Measurements from ENCODE around the gene LMLN. TPM values are rescaled to one million over a fixed set of nuclear protein-coding genes. Genes with fewer than 3 reads are reported as not detected.
"Not testable (repeated sequence)": the region's sequence is repeated elsewhere in the genome, so short reads cannot be mapped to it uniquely, and the experiment has no call there.

Gene LMLN
- total and polyA plus RNA-seq, 4 experiments from 2014 or later = 1.9 to 6.5 (median 4.4) TPM

GRCh38 chr3:198043119-198043518 is 83.1 kb downstream of the LMLN start:
- no peak for DNase-seq
- H3K27ac ChIP-seq (ENCODE audit: low read depth, low read length) = no peak overlapping the region
- no peak overlapping the region for H3K4me3 Mint-ChIP-seq
- H3K27ac Mint-ChIP-seq = no peak overlapping the region
- H3K9me3 ChIP-seq (ENCODE audit: control insufficient read depth in 1 of 2, low read length in 2 of 2) = no peaks in the 10 kb centered on the region
- no peaks in the 10 kb centered on the region for H3K36me3 ChIP-seq (ENCODE audit: insufficient read depth, low read length)
- no peaks in the 10 kb centered on the region for H3K27me3 ChIP-seq (ENCODE audit: insufficient read depth, low read length)
- H3K4me1 Mint-ChIP-seq = no peaks in the 10 kb centered on the region
- no peaks in the 10 kb centered on the region for H3K27me3 Mint-ChIP-seq
- no peak overlapping the region for H3K4me3 ChIP-seq (ENCODE audit: low read length in 2 of 2)
- POLR2A ChIA-PET (ENCODE audit: partially characterized antibody) = no interaction called here
- no peaks in the 10 kb centered on the region for H3K9me3 Mint-ChIP-seq
- CTCF ChIA-PET (ENCODE audit: partially characterized antibody) = no interaction called here
- intact Hi-C loops (cut with micrococcal nuclease) = no loop called here
- H3K4me1 ChIP-seq (ENCODE audit: insufficient read depth, low read length) = no peaks in the 10 kb centered on the region
- peaks cover 12 to 21% of the 10 kb centered on the region in 2 donors for H3K36me3 Mint-ChIP-seq

DNA sequence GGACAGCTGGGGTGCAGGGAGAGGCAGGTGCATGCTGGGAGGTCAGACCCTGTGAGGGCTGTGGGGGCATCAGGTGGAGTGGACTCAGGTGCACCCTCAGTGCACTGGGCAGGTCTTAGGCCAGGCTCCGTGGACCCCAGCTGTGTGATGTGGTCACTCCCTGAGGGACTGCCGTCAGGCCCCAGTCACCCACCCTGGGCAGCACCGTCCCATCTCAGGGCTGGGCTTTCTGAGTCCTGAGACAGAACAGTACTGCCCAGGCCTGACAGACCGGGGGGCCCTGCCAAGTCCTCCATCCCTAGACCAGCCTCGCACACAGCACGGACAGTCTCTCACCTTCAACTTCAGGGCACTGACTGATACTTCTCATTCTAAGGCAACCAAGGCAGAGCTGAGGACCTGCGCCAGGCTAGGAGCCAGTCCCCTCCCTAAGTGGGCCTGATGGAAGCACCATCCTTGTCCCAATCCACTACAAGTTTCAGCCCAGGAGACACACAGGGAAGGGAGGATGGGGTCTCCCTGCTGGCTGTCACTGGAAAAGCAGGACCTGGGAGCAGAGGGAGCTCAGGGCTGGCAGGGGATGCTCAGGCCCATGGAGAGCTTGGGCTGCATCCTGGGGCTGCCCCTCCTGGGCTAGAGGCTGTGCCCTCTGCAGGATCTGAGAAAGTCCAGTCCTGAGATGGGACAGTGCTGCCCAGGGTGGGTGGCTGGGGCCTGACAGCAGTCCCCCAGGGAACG is 86.3 kb downstream of the LMLN start:
- intact Hi-C loops (cut with micrococcal nuclease) = no loop called here
- Mint-ChIP-seq H3K4me3 (no peak overlapping the region), H3K4me1 (no peaks in the 10 kb centered on the region), H3K27ac (no peak overlapping the region), H3K27me3 (no peaks in the 10 kb centered on the region), H3K36me3 (no peaks in the 10 kb centered on the region), H3K9me3 (peaks cover 0 to 1% (median 0%) of the 10 kb centered on the region in 8 donors)
- Histone ChIP-seq H3K9me3 (ENCODE audit: control insufficient read depth in 1 of 2, low read length in 2 of 2) (no peaks in the 10 kb centered on the region), H3K27me3 (ENCODE audit: insufficient read depth, low read length) (no peaks in the 10 kb centered on the region), H3K4me1 (ENCODE audit: insufficient read depth, low read length) (no peaks in the 10 kb centered on the region), H3K4me3 (ENCODE audit: low read length in 2 of 2) (no peak overlapping the region), H3K36me3 (ENCODE audit: insufficient read depth, low read length) (no peaks in the 10 kb centered on the region), H3K27ac (ENCODE audit: low read depth, low read length) (no peak overlapping the region)
- DNase-seq = no peak
- ChIA-PET POLR2A (ENCODE audit: partially characterized antibody) (no interaction called here), CTCF (ENCODE audit: partially characterized antibody) (no interaction called here)

DNA sequence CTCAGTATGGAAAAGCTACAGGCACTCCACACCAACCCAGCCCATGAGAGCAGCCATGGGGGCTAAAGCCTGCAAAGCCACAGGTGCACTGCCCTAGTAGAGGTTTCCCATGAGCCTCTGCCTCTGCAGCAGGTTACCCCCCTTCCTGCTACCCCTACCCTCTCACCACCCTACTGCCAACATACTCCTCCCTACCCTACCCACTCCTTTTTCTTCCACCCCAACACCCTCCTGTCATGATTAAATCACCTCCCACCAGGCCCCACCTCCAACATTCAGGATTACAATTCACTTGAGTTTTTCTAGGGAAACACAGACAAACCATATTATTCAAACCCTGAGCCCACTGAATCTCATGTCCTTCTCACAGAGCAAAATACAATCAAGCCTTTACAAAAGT is 88.4 kb downstream of the LMLN start:
- no peaks in the 10 kb centered on the region for H3K36me3 ChIP-seq (ENCODE audit: insufficient read depth, low read length)
- H3K27me3 ChIP-seq (ENCODE audit: insufficient read depth, low read length) = no peaks in the 10 kb centered on the region
- H3K4me3 ChIP-seq (ENCODE audit: low read length in 2 of 2) = no peak overlapping the region
- Mint-ChIP-seq H3K4me3 (no peak overlapping the region), H3K9me3 (peaks cover 0 to 4% (median 0%) of the 10 kb centered on the region in 8 donors), H3K27ac (no peak overlapping the region), H3K36me3 (no peaks in the 10 kb centered on the region), H3K4me1 (no peaks in the 10 kb centered on the region), H3K27me3 (peaks cover 0 to 1% of the 10 kb centered on the region in 2 donors)
- intact Hi-C loops (cut with micrococcal nuclease) = no loop called here
- no peaks in the 10 kb centered on the region for H3K4me1 ChIP-seq (ENCODE audit: insufficient read depth, low read length)
- ChIA-PET CTCF (ENCODE audit: partially characterized antibody) (no interaction called here), POLR2A (ENCODE audit: partially characterized antibody) (no interaction called here)
- H3K27ac ChIP-seq (ENCODE audit: low read depth, low read length) = no peak overlapping the region
- DNase-seq = no peak
- no peaks in the 10 kb centered on the region for H3K9me3 ChIP-seq (ENCODE audit: control insufficient read depth in 1 of 2, low read length in 2 of 2)

DNA sequence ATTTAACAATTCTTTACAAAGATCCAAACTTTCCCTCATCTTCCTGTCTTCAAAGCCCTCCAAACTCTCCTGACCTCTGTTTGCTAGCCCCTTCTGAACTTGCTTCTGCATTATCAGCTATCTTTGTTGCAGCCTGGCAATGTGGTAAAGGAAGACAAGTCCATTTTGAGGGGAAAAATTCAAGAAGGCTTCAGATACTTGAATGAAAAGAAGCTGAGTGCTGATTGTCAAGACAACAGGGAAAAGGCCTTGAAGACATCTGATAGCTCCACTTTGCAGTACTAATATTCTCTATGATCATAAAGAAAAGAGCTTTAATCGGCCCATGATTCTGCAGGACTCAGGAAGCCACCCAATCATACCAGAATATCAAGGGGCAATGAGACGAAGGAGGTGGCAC is 91.8 kb downstream of the LMLN start:
- Mint-ChIP-seq H3K4me1 (no peaks in the 10 kb centered on the region), H3K36me3 (no peaks in the 10 kb centered on the region), H3K27me3 (peaks cover 1 to 2% of the 10 kb centered on the region in 2 donors), H3K4me3 (no peak overlapping the region), H3K27ac (no peak overlapping the region), H3K9me3 (peaks cover 0 to 4% (median 0%) of the 10 kb centered on the region in 8 donors)
- DNase-seq = no peak
- Histone ChIP-seq H3K27me3 (ENCODE audit: insufficient read depth, low read length) (no peaks in the 10 kb centered on the region), H3K9me3 (ENCODE audit: control insufficient read depth in 1 of 2, low read length in 2 of 2) (no peaks in the 10 kb centered on the region), H3K4me3 (ENCODE audit: low read length in 2 of 2) (no peak overlapping the region), H3K27ac (ENCODE audit: low read depth, low read length) (no peak overlapping the region), H3K4me1 (ENCODE audit: insufficient read depth, low read length) (no peaks in the 10 kb centered on the region), H3K36me3 (ENCODE audit: insufficient read depth, low read length) (no peaks in the 10 kb centered on the region)
- ChIA-PET POLR2A (ENCODE audit: partially characterized antibody) (no interaction called here), CTCF (ENCODE audit: partially characterized antibody) (no interaction called here)
- intact Hi-C loops (cut with micrococcal nuclease) = no loop called here

DNA sequence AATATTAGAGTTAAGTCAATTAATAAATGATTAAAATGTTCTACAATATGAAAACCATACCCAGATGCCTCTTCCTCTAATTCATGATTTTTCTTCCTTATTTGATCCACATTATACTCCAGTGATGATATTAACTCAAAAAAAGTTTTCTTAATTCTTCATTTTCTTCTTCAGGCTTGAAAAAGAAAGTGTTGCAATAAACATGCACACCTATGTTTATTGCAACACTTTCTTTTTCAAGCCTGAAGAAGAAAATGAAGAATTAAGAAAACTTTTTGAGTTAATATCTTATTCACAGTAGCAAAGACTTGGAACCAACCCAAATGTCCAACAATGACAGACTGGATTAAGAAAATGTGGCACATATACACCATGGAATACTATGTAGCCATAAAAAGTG is 93.4 kb downstream of the LMLN start:
- POLR2A ChIA-PET (ENCODE audit: partially characterized antibody); H3K27me3 Mint-ChIP-seq; H3K27me3 ChIP-seq (ENCODE audit: insufficient read depth, low read length); H3K4me3 ChIP-seq (ENCODE audit: low read length in 2 of 2); H3K36me3 ChIP-seq (ENCODE audit: insufficient read depth, low read length); H3K36me3 Mint-ChIP-seq; H3K9me3 ChIP-seq (ENCODE audit: control insufficient read depth in 1 of 2, low read length in 2 of 2); H3K4me1 ChIP-seq (ENCODE audit: insufficient read depth, low read length); H3K4me3 Mint-ChIP-seq; CTCF ChIA-PET (ENCODE audit: partially characterized antibody); H3K27ac Mint-ChIP-seq; H3K27ac ChIP-seq (ENCODE audit: low read depth, low read length); H3K4me1 Mint-ChIP-seq; intact Hi-C loops (cut with micrococcal nuclease); H3K9me3 Mint-ChIP-seq; DNase-seq: not testable (repeated sequence)

- POLR2A ChIA-PET (ENCODE audit: partially characterized antibody) = no interaction called here
These were observed 101.4 kb downstream of the LMLN start for GRCh38 chr3:198061119-198062067.

GRCh38 chr3:198062068-198062465 is 102.0 kb downstream of the LMLN start:
- no peaks in the 10 kb centered on the region for H3K9me3 ChIP-seq (ENCODE audit: control insufficient read depth in 1 of 2, low read length in 2 of 2)
- DNase-seq = no peak
- H3K4me1 ChIP-seq (ENCODE audit: insufficient read depth, low read length) = no peaks in the 10 kb centered on the region
- no peaks in the 10 kb centered on the region for H3K27me3 ChIP-seq (ENCODE audit: insufficient read depth, low read length)
- CTCF ChIA-PET (ENCODE audit: partially characterized antibody) = no interaction called here
- peaks cover 1 to 4% of the 10 kb centered on the region in 2 donors for H3K27me3 Mint-ChIP-seq
- H3K36me3 ChIP-seq (ENCODE audit: insufficient read depth, low read length) = no peaks in the 10 kb centered on the region
- no peak overlapping the region for H3K4me3 ChIP-seq (ENCODE audit: low read length in 2 of 2)
- POLR2A ChIA-PET (ENCODE audit: partially characterized antibody) = no interaction called here
- H3K4me1 Mint-ChIP-seq = no peaks in the 10 kb centered on the region
- H3K27ac ChIP-seq (ENCODE audit: low read depth, low read length) = no peak overlapping the region
- peaks cover 0 to 2% of the 10 kb centered on the region in 2 donors for H3K36me3 Mint-ChIP-seq
- peak overlapping the region in 1 of 7 donors; percentile 9 for H3K27ac Mint-ChIP-seq
- peaks cover 0 to under 1% (median 0%) of the 10 kb centered on the region in 8 donors for H3K9me3 Mint-ChIP-seq
- intact Hi-C loops (cut with micrococcal nuclease) = no loop called here
- H3K4me3 Mint-ChIP-seq = no peak overlapping the region

More at GRCh38 chr3:198061119-198062067, 101.4 kb downstream of the LMLN start:
- no peak overlapping the region for H3K4me3 Mint-ChIP-seq
- H3K4me3 ChIP-seq (ENCODE audit: low read length in 2 of 2) = no peak overlapping the region
- no peaks in the 10 kb centered on the region for H3K9me3 ChIP-seq (ENCODE audit: control insufficient read depth in 1 of 2, low read length in 2 of 2)
- no peaks in the 10 kb centered on the region for H3K27me3 ChIP-seq (ENCODE audit: insufficient read depth, low read length)
- H3K27ac Mint-ChIP-seq = no peak overlapping the region
- no peaks in the 10 kb centered on the region for H3K4me1 ChIP-seq (ENCODE audit: insufficient read depth, low read length)
- DNase-seq = no peak
- peaks cover 3 to 6% of the 10 kb centered on the region in 2 donors for H3K27me3 Mint-ChIP-seq
- H3K36me3 ChIP-seq (ENCODE audit: insufficient read depth, low read length) = no peaks in the 10 kb centered on the region
- H3K4me1 Mint-ChIP-seq = no peaks in the 10 kb centered on the region
- peaks cover 0 to 2% (median 0%) of the 10 kb centered on the region in 8 donors for H3K9me3 Mint-ChIP-seq
- H3K27ac ChIP-seq (ENCODE audit: low read depth, low read length) = no peak overlapping the region
- H3K36me3 Mint-ChIP-seq = peaks cover 0 to 4% of the 10 kb centered on the region in 2 donors
- CTCF ChIA-PET (ENCODE audit: partially characterized antibody) = no interaction called here
- intact Hi-C loops (cut with micrococcal nuclease) = no loop called here
